HepG2 (cell line): ENCODE data around the gene CKB. TPM values are rescaled to one million over a fixed set of nuclear protein-coding genes. Genes with fewer than 3 reads are reported as not detected.
A peak's percentile ranks its signal among the peaks of the same experiment; 100 is the strongest.

Experiments
- ARHGAP35 ChIP-seq: sonication (generic); formaldehyde crosslinking; IDR thresholded peaks from 2 replicates; pipeline ENCODE4 v1.9.0; 2022; ENCODE audit warnings: mild to moderate bottlenecking, inconsistent platforms, moderate library complexity, missing genetic modification reagents, borderline replicate concordance
- DR1 ChIP-seq: sonication (generic); formaldehyde crosslinking; IDR thresholded peaks from 2 replicates; pipeline ENCODE4 v1.8.0; 2021; ENCODE audit warnings: mild to moderate bottlenecking, missing genetic modification reagents, inconsistent platforms
- FOXA3 ChIP-seq: IDR thresholded peaks from 2 replicates; pipeline ENCODE4 v1.6.1; 2016; ENCODE audit warnings: missing genetic modification reagents, missing compliant biosample characterization
- KAT8 ChIP-seq: IDR thresholded peaks from 2 replicates; pipeline ENCODE4 v1.6.1; 2016; ENCODE audit warnings: missing genetic modification reagents, missing compliant biosample characterization
- SKIL ChIP-seq: sonication (generic); formaldehyde crosslinking; IDR thresholded peaks from 2 replicates; pipeline ENCODE4 v1.8.0; 2022; ENCODE audit warnings: missing genetic modification reagents, mild to moderate bottlenecking, moderate library complexity, borderline replicate concordance
- ZC3H13 ChIP-seq: sonication (generic); formaldehyde crosslinking; IDR thresholded peaks from 2 replicates; pipeline ENCODE4 v1.8.1; 2023; ENCODE audit warnings: mild to moderate bottlenecking, missing genetic modification reagents, moderate library complexity
- ZSCAN20 ChIP-seq: sonication (generic); formaldehyde crosslinking; IDR thresholded peaks from 2 replicates; pipeline ENCODE4 v1.4.0; 2020; ENCODE audit warnings: missing genetic modification reagents, mild to moderate bottlenecking, borderline replicate concordance
- polyA plus RNA-seq, 8 experiments: library from polyadenylated mRNA; depleted of rRNA in 3 of 8; stranded (reverse) in 7 of 8; unstranded in 1 of 8; fragments of >200 nt; fragmentation: Illumina TruSeq in 4 of 8; extraction: Trizol in 4 of 8; gene quantifications; 2 replicates each; pipeline versions ENCODE4 v1.2.1 to v1.2.3, GENCODE V29; 2011 to 2016; ENCODE audit warnings: low read depth in 4 of 8, missing spikeins in 1 of 8, mixed read lengths in 1 of 8; ENCODE audit not compliant: insufficient read depth in 1 of 8
- total RNA-seq, 5 experiments: library from RNA; depleted of rRNA; stranded (reverse); fragments of >200 nt; fragmentation: Illumina TruSeq; extraction: Trizol; gene quantifications; 2 replicates each; pipeline ENCODE4 v1.2.3, GENCODE V29; 2016; ENCODE audit warnings: low read depth in 1 of 5
- TF ChIP-seq, protein P1 (sequence below), 2 experiments: sonication (generic) in 1 of 2; formaldehyde crosslinking in 1 of 2; IDR thresholded peaks; 2 replicates each; pipeline versions ENCODE4 v1.4.0 to v1.6.1; 2018 to 2020; ENCODE audit warnings: missing genetic modification reagents in 2 of 2, borderline replicate concordance in 1 of 2, low read depth in 1 of 2, mild to moderate bottlenecking in 1 of 2, missing biosample characterization in 1 of 2
- TF ChIP-seq, protein P2 (sequence below): sonication (generic); formaldehyde crosslinking; IDR thresholded peaks from 2 replicates; pipeline ENCODE4 v1.4.0; 2020; ENCODE audit warnings: missing genetic modification reagents
- TF ChIP-seq, protein P3 (sequence below): sonication (generic); formaldehyde crosslinking; IDR thresholded peaks from 2 replicates; pipeline ENCODE4 v1.5.0; 2020; ENCODE audit warnings: mild to moderate bottlenecking, missing genetic modification reagents, borderline replicate concordance

The CKB gene
- total and polyA plus RNA-seq, 2 of the 13 experiments (the other 11 are each of a cell fraction or from before 2014, with no cell fraction given), result 82.3 to 217 TPM

DNA sequence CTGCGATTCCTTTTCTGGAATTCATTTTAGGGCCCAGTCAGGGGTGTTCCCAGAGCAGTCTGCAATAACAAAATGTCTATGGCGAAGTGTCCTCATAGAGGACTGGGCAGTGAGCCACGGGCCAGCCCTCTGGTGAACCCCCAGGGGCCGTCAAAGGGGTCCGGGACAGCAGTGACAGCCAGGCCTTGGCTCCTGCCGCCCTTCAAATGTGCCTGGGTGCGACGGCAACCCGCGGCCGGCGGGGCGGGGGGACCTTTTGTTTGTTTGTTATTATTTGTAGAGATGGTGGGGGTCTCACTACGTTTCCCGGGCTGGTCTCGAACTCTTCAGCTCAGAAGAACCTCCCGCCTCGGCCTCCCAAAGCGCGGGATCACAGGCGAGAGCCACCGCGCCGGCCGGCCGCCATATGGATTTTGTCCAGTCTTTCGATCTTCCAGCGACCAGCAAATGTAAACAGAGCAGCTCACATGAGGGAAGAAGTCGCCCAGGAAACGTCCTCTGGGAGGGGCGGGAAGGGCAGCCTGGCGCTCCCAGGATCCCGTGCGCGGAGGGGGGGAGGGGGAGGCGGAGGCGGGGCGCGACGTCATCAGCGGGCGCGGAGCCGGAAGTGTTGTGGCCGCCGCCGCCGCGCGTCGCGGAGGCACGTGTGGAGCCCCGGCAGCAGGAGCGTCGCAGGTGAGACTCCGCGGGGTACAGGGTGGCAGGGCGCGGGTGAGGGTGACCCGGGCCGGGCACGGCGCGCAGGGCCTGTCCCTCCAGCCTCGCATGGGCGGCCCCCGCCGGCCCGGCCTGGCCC lies 6.2 kb upstream of the CKB start, which contains the start of gene TRMT61A (continued):
- TF ChIP-seq, protein P1, sequence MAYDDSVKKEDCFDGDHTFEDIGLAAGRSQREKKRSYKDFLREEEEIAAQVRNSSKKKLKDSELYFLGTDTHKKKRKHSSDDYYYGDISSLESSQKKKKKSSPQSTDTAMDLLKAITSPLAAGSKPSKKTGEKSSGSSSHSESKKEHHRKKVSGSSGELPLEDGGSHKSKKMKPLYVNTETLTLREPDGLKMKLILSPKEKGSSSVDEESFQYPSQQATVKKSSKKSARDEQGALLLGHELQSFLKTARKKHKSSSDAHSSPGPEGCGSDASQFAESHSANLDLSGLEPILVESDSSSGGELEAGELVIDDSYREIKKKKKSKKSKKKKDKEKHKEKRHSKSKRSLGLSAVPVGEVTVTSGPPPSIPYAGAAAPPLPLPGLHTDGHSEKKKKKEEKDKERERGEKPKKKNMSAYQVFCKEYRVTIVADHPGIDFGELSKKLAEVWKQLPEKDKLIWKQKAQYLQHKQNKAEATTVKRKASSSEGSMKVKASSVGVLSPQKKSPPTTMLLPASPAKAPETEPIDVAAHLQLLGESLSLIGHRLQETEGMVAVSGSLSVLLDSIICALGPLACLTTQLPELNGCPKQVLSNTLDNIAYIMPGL (CRISPR knock-in tag; IDR thresholded peaks at IDR 0.05; ENCODE audit: borderline replicate concordance in 1 of 2, low read depth in 1 of 2), result peak in 1 of 2 experiments; percentile 47; a peak in 2 of 4 replicates
- TF ChIP-seq FOXA3 (CRISPR knock-in tag), result peak; percentile 87
- TF ChIP-seq SKIL, result 0 out of 2 replicates have a peak, but pooled peaks have one; percentile 6
- TF ChIP-seq, protein P2, sequence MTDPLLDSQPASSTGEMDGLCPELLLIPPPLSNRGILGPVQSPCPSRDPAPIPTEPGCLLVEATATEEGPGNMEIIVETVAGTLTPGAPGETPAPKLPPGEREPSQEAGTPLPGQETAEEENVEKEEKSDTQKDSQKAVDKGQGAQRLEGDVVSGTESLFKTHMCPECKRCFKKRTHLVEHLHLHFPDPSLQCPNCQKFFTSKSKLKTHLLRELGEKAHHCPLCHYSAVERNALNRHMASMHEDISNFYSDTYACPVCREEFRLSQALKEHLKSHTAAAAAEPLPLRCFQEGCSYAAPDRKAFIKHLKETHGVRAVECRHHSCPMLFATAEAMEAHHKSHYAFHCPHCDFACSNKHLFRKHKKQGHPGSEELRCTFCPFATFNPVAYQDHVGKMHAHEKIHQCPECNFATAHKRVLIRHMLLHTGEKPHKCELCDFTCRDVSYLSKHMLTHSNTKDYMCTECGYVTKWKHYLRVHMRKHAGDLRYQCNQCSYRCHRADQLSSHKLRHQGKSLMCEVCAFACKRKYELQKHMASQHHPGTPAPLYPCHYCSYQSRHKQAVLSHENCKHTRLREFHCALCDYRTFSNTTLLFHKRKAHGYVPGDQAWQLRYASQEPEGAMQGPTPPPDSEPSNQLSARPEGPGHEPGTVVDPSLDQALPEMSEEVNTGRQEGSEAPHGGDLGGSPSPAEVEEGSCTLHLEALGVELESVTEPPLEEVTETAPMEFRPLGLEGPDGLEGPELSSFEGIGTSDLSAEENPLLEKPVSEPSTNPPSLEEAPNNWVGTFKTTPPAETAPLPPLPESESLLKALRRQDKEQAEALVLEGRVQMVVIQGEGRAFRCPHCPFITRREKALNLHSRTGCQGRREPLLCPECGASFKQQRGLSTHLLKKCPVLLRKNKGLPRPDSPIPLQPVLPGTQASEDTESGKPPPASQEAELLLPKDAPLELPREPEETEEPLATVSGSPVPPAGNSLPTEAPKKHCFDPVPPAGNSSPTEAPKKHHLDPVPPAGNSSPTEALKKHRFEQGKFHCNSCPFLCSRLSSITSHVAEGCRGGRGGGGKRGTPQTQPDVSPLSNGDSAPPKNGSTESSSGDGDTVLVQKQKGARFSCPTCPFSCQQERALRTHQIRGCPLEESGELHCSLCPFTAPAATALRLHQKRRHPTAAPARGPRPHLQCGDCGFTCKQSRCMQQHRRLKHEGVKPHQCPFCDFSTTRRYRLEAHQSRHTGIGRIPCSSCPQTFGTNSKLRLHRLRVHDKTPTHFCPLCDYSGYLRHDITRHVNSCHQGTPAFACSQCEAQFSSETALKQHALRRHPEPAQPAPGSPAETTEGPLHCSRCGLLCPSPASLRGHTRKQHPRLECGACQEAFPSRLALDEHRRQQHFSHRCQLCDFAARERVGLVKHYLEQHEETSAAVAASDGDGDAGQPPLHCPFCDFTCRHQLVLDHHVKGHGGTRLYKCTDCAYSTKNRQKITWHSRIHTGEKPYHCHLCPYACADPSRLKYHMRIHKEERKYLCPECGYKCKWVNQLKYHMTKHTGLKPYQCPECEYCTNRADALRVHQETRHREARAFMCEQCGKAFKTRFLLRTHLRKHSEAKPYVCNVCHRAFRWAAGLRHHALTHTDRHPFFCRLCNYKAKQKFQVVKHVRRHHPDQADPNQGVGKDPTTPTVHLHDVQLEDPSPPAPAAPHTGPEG (CRISPR knock-in tag), result 0 out of 2 replicates have a peak, but pooled peaks have one; percentile 27
- no peak for TF ChIP-seq ARHGAP35 (CRISPR knock-in tag)
- peak; percentile 19; the same call in 1 of the 2 replicates for TF ChIP-seq DR1 (CRISPR knock-in tag)
- TF ChIP-seq, protein P3, sequence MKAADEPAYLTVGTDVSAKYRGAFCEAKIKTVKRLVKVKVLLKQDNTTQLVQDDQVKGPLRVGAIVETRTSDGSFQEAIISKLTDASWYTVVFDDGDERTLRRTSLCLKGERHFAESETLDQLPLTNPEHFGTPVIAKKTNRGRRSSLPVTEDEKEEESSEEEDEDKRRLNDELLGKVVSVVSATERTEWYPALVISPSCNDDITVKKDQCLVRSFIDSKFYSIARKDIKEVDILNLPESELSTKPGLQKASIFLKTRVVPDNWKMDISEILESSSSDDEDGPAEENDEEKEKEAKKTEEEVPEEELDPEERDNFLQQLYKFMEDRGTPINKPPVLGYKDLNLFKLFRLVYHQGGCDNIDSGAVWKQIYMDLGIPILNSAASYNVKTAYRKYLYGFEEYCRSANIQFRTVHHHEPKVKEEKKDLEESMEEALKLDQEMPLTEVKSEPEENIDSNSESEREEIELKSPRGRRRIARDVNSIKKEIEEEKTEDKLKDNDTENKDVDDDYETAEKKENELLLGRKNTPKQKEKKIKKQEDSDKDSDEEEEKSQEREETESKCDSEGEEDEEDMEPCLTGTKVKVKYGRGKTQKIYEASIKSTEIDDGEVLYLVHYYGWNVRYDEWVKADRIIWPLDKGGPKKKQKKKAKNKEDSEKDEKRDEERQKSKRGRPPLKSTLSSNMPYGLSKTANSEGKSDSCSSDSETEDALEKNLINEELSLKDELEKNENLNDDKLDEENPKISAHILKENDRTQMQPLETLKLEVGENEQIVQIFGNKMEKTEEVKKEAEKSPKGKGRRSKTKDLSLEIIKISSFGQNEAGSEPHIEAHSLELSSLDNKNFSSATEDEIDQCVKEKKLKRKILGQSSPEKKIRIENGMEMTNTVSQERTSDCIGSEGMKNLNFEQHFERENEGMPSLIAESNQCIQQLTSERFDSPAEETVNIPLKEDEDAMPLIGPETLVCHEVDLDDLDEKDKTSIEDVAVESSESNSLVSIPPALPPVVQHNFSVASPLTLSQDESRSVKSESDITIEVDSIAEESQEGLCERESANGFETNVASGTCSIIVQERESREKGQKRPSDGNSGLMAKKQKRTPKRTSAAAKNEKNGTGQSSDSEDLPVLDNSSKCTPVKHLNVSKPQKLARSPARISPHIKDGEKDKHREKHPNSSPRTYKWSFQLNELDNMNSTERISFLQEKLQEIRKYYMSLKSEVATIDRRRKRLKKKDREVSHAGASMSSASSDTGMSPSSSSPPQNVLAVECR (CRISPR knock-in tag), result peak; percentile 99
- no peak for TF ChIP-seq ZSCAN20 (CRISPR knock-in tag)
- peak; percentile 85 for TF ChIP-seq KAT8 (CRISPR knock-in tag)
- TF ChIP-seq ZC3H13 (CRISPR knock-in tag), result peak; percentile 43; the same call in 1 of the 2 replicates
